Liver (tissue), 9 donors: ENCODE measurements around the gene LGR6. TPM values are rescaled to one million over a fixed set of nuclear protein-coding genes. Genes with fewer than 3 reads are reported as not detected.

ENCODE experiments used
- DNase-seq: peaks from one replicate; pipeline ENCODE4 v3.0.0-alpha.2; 2017; ENCODE audit warnings: low spot score
- H3K27ac ChIP-seq, 2 donors: one replicate each; pipeline ENCODE4 v1.7.0; 2013; ENCODE audit warnings: inconsistent platforms in 2 of 2, low read length in 2 of 2, control low read depth in 1 of 2, low read depth in 1 of 2, mild to moderate bottlenecking in 1 of 2
- H3K27me3 ChIP-seq, 4 donors: one replicate each; pipeline versions ENCODE4 v1.6.1 to v1.7.0; 2013; ENCODE audit warnings: low read length in 3 of 4, inconsistent platforms in 1 of 4, mild to moderate bottlenecking in 1 of 4, moderate library complexity in 1 of 4; ENCODE audit not compliant: control insufficient read depth in 4 of 4, insufficient read depth in 4 of 4
- H3K36me3 ChIP-seq, 4 donors: one replicate each; pipeline versions ENCODE4 v1.6.1 to v1.7.0; 2013; ENCODE audit warnings: low read length in 3 of 4, mild to moderate bottlenecking in 3 of 4, low read depth in 1 of 4, moderate library complexity in 1 of 4; ENCODE audit not compliant: control insufficient read depth in 4 of 4, insufficient read depth in 3 of 4
- H3K4me1 ChIP-seq, 4 donors: one replicate each; pipeline versions ENCODE4 v1.6.1 to v1.7.0; 2013; ENCODE audit warnings: low read length in 3 of 4, mild to moderate bottlenecking in 3 of 4, moderate library complexity in 1 of 4; ENCODE audit not compliant: control insufficient read depth in 4 of 4, insufficient read depth in 4 of 4
- H3K4me3 ChIP-seq, 3 donors: one replicate each; pipeline versions ENCODE4 v1.6.1 to v1.7.0; 2013; ENCODE audit warnings: low read length in 3 of 3, control low read depth in 1 of 3, low read depth in 1 of 3, mild to moderate bottlenecking in 1 of 3
- H3K9ac ChIP-seq, 2 donors: one replicate each; pipeline ENCODE4 v1.7.0; 2013; ENCODE audit warnings: low read length in 2 of 2, mild to moderate bottlenecking in 2 of 2, moderate library complexity in 2 of 2, control low read depth in 1 of 2, low read depth in 1 of 2
- H3K9me3 ChIP-seq, 4 donors: one replicate each; pipeline versions ENCODE4 v1.6.1 to v1.7.0; 2013; ENCODE audit warnings: low read length in 3 of 4; ENCODE audit not compliant: control insufficient read depth in 4 of 4
- CTCF ChIP-seq: fragments of 150-350 bp; IDR thresholded peaks from 2 replicates; pipeline ENCODE4 v1.5.1; 2017; ENCODE audit warnings: improper control_type of control experiment, low read depth, low read length; ENCODE audit not compliant: missing input control
- FOXA1 ChIP-seq: IDR thresholded peaks from 2 replicates; pipeline ENCODE4 v1.6.1; 2016; ENCODE audit warnings: antibody characterized with exemption
- FOXA2 ChIP-seq: IDR thresholded peaks from 2 replicates; pipeline ENCODE4 v1.6.1; 2016; ENCODE audit warnings: antibody characterized with exemption
- GABPA ChIP-seq, 2 donors: IDR thresholded peaks in 1 of 2; conservative IDR thresholded peaks in 1 of 2; 2 replicates each; pipeline ENCODE4 v1.6.1; 2016; ENCODE audit warnings: antibody characterized with exemption in 2 of 2, mild to moderate bottlenecking in 1 of 2, moderate library complexity in 1 of 2
- HNF4A ChIP-seq, 2 donors: conservative IDR thresholded peaks; 2 replicates each; pipeline ENCODE4 v1.6.1; 2016; ENCODE audit warnings: antibody characterized with exemption in 2 of 2, mild to moderate bottlenecking in 2 of 2
- HNF4G ChIP-seq: IDR thresholded peaks from 2 replicates; pipeline ENCODE4 v1.6.1; 2016; ENCODE audit warnings: antibody characterized with exemption
- NR2F2 ChIP-seq: IDR thresholded peaks from 2 replicates; pipeline ENCODE4 v1.6.1; 2016; ENCODE audit warnings: antibody characterized with exemption
- RAD21 ChIP-seq, 2 donors: IDR thresholded peaks; 2 replicates each; pipeline ENCODE4 v1.6.1; 2016; ENCODE audit warnings: antibody characterized with exemption in 2 of 2, mild to moderate bottlenecking in 2 of 2
- REST ChIP-seq: IDR thresholded peaks from 2 replicates; pipeline ENCODE4 v1.6.1; 2016; ENCODE audit warnings: antibody characterized with exemption, mild to moderate bottlenecking
- RXRA ChIP-seq, 2 donors: IDR thresholded peaks; 2 replicates each; pipeline ENCODE4 v1.6.1; 2017 to 2018; ENCODE audit warnings: antibody characterized with exemption in 2 of 2, mild to moderate bottlenecking in 1 of 2
- SP1 ChIP-seq: IDR thresholded peaks from 2 replicates; pipeline ENCODE4 v1.6.1; 2018; ENCODE audit warnings: antibody characterized with exemption, mild to moderate bottlenecking
- TAF1 ChIP-seq: conservative IDR thresholded peaks from 2 replicates; pipeline ENCODE4 v1.6.1; 2016; ENCODE audit warnings: antibody characterized with exemption, mild to moderate bottlenecking
- YY1 ChIP-seq: IDR thresholded peaks from 2 replicates; pipeline ENCODE4 v1.6.1; 2016; ENCODE audit warnings: antibody characterized with exemption, mild to moderate bottlenecking
- WGBS: extraction: QIAGEN DNeasy Blood & Tissue Kit; methylation state at CpG from one replicate; pipeline ENCODE4 v1.1.7; 2013; 5-methylcytosine and 5-hydroxymethylcytosine counted together
- polyA plus RNA-seq, 2 donors: library from polyadenylated mRNA; stranded (reverse) in 1 of 2; unstranded in 1 of 2; fragments of 200-250 nt in 1 of 2; fragments of >200 nt in 1 of 2; fragmentation: Nextera tagmentation in 1 of 2; extraction: Ambion mirVana in 1 of 2; gene quantifications; one replicate each; pipeline versions ENCODE4 v1.2.1 to v1.2.3, GENCODE V29; 2013 to 2015
- total RNA-seq, 2 donors: library from RNA; depleted of rRNA; stranded (reverse); fragments of >200 nt; gene quantifications; one replicate each; pipeline ENCODE4 v1.2.3, GENCODE V29; 2014
- TF ChIP-seq, protein P1 (sequence below): IDR thresholded peaks from 2 replicates; pipeline ENCODE4 v1.6.1; 2016; ENCODE audit warnings: antibody characterized with exemption
- TF ChIP-seq, protein P2 (sequence below): IDR thresholded peaks from 2 replicates; pipeline ENCODE4 v1.6.1; 2016; ENCODE audit warnings: antibody characterized with exemption
- donor health status: healthy.
- donor health status: healthy.
- donor health status: healthy.
- donor health status: healthy.
- donor health status: healthy.

The LGR6 gene
- total and polyA plus RNA-seq, 4 donors = 0.05 to 1.2 (median 0.75) TPM

GRCh38 chr1:202255343-202255742 is 61.7 kb downstream of the LGR6 start:
- no peaks in the 10 kb centered on the region for H3K9me3 ChIP-seq
- DNase-seq = no peak

GRCh38 chr1:202259705-202260104 is 66.1 kb downstream of the LGR6 start:
- WGBS = 72% methylated on average over 7 of the region's 7 CpGs
- no peak overlapping the region for H3K9ac ChIP-seq
- no peak overlapping the region for H3K27ac ChIP-seq
- peaks cover 0 to 9% (median 0%) of the 10 kb centered on the region in 4 donors for H3K27me3 ChIP-seq
- H3K4me3 ChIP-seq = no peak overlapping the region
- H3K36me3 ChIP-seq = no peaks in the 10 kb centered on the region
- no peaks in the 10 kb centered on the region for H3K4me1 ChIP-seq
- no peak for DNase-seq
- H3K9me3 ChIP-seq = peaks cover 0 to 4% (median 0%) of the 10 kb centered on the region in 4 donors
- no peak for TF ChIP-seq RXRA (IDR thresholded peaks at IDR 0.05)
- no peak for TF ChIP-seq HNF4A (conservative IDR thresholded peaks at IDR 0.05)
- TF ChIP-seq SP1 = no peak
- TF ChIP-seq, protein P1, sequence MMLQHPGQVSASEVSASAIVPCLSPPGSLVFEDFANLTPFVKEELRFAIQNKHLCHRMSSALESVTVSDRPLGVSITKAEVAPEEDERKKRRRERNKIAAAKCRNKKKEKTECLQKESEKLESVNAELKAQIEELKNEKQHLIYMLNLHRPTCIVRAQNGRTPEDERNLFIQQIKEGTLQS = no peak
- TF ChIP-seq TAF1 = no peak
- TF ChIP-seq YY1 = no peak
- no peak for TF ChIP-seq REST
- TF ChIP-seq CTCF = no peak
- TF ChIP-seq NR2F2 = no peak

More at GRCh38 chr1:202255343-202255742, 61.7 kb downstream of the LGR6 start:
- Histone ChIP-seq H3K27me3 (peaks cover 0 to 6% (median 0%) of the 10 kb centered on the region in 4 donors), H3K4me3 (no peak overlapping the region), H3K36me3 (no peaks in the 10 kb centered on the region), H3K9ac (no peak overlapping the region), H3K4me1 (no peaks in the 10 kb centered on the region), H3K27ac (no peak overlapping the region)
- 63% methylated on average over 7 of the region's 7 CpGs for WGBS
- TF ChIP-seq REST (no peak), FOXA2 (no peak), RAD21 (IDR thresholded peaks at IDR 0.05) (no peak), YY1 (no peak), FOXA1 (no peak), GABPA (IDR thresholded peaks at IDR 0.05 in 1 of 2, conservative IDR thresholded peaks at IDR 0.05 in 1 of 2) (no peak), HNF4G (no peak), SP1 (no peak), NR2F2 (no peak)
- TF ChIP-seq, protein P1 = no peak
- TF ChIP-seq, protein P2, sequence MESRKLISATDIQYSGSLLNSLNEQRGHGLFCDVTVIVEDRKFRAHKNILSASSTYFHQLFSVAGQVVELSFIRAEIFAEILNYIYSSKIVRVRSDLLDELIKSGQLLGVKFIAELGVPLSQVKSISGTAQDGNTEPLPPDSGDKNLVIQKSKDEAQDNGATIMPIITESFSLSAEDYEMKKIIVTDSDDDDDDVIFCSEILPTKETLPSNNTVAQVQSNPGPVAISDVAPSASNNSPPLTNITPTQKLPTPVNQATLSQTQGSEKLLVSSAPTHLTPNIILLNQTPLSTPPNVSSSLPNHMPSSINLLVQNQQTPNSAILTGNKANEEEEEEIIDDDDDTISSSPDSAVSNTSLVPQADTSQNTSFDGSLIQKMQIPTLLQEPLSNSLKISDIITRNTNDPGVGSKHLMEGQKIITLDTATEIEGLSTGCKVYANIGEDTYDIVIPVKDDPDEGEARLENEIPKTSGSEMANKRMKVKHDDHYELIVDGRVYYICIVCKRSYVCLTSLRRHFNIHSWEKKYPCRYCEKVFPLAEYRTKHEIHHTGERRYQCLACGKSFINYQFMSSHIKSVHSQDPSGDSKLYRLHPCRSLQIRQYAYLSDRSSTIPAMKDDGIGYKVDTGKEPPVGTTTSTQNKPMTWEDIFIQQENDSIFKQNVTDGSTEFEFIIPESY = no peak
